HG02970 (cell line): ENCODE data around the gene ATR.

ENCODE experiments used
- ATAC-seq: cut with Tn5 transposase; IDR thresholded peaks from one replicate; pipeline ENCODE4 v1.9.1; 2021; ENCODE audit warnings: mild to moderate bottlenecking, moderate library complexity, moderate number of reproducible peaks; ENCODE audit not compliant: unreplicated experiment, low FRiP score

The ATR gene

GRCh38 chr3:142534543-142534942 is 44.0 kb downstream of the ATR start:
- ATAC-seq, result no peak

- no peak for ATAC-seq
These were observed 48.2 kb downstream of the ATR start for GRCh38 chr3:142530296-142530695.

GRCh38 chr3:142523921-142524566 is 54.5 kb downstream of the ATR start:
- ATAC-seq, result no peak

- ATAC-seq, result no peak
These were observed 69.5 kb downstream of the ATR start for GRCh38 chr3:142509079-142509478.

GRCh38 chr3:142507241-142507640 is 71.3 kb downstream of the ATR start:
- no peak for ATAC-seq

- no peak for ATAC-seq
These were observed 76.1 kb downstream of the ATR start for GRCh38 chr3:142502187-142502985.

GRCh38 chr3:142501004-142501926 is 77.3 kb downstream of the ATR start:
- ATAC-seq, result no peak

- ATAC-seq, result no peak
These were observed 78.3 kb downstream of the ATR start for GRCh38 chr3:142500211-142500610.

- no peak for ATAC-seq
These were observed 79.9 kb downstream of the ATR start for GRCh38 chr3:142498397-142499180.

GRCh38 chr3:142497729-142498128 is 80.8 kb downstream of the ATR start:
- ATAC-seq, result no peak

- ATAC-seq, result no peak
These were observed 83.4 kb downstream of the ATR start for GRCh38 chr3:142495103-142495502.

- ATAC-seq, result no peak
These were observed 86.3 kb downstream of the ATR start for GRCh38 chr3:142492184-142492583.

- no peak for ATAC-seq
These were observed 88.8 kb downstream of the ATR start for GRCh38 chr3:142489572-142490323.

GRCh38 chr3:142484912-142485435 is 93.6 kb downstream of the ATR start:
- no peak for ATAC-seq

GRCh38 chr3:142481196-142481595 is 97.3 kb downstream of the ATR start:
- ATAC-seq, result no peak

GRCh38 chr3:142470826-142471225 is 107.7 kb downstream of the ATR start:
- ATAC-seq, result no peak

GRCh38 chr3:142468456-142468855 is 110.1 kb downstream of the ATR start:
- ATAC-seq, result no peak

- no peak for ATAC-seq
These were observed 110.8 kb downstream of the ATR start for GRCh38 chr3:142467768-142468167.

GRCh38 chr3:142460689-142461088 is 117.8 kb downstream of the ATR start:
- ATAC-seq, result no peak
